NCI-H82 treated with DMSO at 0.1 percent for 48 hours (cell line): ENCODE data around the gene MAD1L1.

Experiments used
- DNase-seq: peaks from one replicate; lab custom pipeline; 2025; ENCODE audit not compliant: unreplicated experiment; lab: John Stamatoyannopoulos, UW

MAD1L1 gene

DNA sequence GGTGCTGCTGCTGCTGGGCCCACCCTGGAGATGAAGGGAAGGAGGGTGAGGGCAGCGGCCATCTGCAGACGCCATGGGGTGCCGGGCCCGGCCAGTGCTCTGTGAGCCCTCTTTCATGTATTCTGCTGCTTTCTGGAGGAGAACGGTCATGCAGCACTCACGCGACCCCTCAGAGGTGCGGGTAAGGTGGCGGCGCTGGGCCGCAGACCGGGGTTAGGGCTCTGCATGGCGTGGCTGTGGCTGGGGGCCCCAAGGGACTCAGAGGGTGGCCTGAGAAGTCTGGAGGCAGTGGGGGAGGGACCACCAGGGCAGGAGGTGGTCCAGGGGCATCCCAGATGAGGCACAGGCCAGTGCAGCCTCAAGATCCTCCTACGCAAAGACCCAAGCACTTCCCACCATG, 287.2 kb downstream of the MAD1L1 start:
- no peak for DNase-seq

DNA sequence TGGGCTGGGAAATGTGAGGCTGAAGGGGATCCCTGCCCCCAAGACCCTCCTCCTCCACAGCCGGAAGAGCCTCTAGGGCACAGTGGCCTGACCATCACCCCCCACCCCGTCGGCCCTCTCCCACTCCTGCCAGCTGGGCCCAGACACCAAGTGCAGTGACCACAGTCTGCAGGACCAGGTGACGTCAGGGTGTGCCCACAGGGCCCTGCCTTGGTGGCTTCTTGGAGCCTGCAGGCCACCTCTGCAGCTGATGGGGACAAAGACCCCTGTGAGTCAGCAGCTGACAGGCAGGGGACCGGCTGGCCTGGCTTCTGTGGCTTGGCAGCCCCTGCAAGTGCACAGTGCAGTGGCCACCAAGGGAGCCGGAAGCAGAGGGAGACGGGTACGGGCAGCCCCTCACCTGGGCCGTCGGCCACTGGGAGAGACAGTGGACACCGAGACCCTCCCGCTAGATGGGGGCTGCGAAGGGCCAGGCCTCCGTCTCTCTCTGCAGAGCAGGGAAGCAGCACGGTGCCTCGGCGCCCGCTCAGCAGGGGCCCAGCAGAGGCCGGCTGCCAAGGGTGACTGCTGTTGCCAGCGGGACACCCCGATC, 288.0 kb downstream of the MAD1L1 start:
- no peak for DNase-seq

DNA sequence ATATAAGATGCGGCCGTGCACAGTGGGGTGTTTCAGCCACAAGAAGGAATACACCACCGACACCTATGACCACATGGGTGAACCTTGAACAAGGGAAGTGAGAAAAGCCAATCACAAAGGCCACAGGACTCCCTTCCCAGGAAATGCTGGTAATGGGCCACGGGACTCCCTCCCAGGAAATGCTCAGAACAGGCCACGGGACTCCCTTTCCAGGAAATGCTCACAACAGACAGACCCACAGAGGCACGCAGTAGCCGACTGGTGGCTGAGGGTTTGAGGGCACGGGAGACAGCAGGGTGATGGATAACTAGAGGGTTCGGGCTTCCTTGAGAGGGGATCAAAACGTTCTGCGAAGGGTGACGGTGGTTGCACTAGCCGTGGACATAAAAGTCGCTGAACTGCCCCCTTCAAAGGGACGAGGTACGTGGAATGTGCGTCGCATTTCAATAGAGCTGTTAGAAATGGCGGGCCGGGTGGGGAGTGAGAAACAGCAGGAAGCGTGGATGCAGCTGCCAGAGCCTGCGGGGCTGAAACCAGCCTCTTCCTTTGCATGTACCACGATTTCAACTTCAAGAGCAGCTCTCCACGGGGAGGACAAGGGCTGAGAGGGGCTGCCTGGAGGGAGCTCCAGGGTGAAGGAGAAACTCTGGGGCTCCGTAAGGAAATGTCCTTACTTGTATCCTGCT, 288.7 kb downstream of the MAD1L1 start:
- DNase-seq: no peak

DNA sequence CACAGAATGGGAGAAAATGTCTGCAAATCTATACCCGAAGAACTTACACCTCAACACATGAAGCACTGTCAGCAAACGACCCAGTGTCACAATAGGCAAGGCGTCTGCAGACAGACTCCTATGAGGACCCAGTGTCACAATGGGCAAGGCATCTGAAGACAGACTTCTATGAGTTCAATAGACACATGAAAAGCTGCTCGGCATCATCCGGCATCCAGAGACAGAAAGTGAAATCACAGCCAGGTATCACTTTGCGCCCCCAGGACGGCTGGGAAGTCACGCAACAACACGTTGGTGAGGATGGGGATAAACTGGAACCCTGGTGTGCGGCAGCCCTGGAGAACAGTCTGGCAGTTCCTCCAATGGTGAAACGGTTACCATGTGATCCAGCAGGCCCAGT, 289.4 kb downstream of the MAD1L1 start:
- DNase-seq: no peak

DNA sequence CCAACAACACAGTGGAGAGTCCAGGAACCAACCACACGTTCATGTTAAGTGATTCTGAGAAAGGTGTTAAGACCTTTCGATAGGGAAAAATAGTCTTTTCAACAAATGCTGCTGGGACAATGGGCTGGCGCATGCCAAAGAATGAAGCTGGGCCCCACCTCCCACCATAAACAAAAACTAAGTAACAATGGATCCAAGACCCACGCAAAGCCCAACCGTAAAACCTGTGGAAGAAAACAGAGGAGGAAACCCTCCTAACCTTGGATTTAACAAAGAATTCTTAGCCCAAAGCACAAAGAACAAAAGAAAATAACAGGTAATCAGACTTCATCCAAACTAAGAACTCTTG, 289.8 kb downstream of the MAD1L1 start:
- DNase-seq: no peak

DNA sequence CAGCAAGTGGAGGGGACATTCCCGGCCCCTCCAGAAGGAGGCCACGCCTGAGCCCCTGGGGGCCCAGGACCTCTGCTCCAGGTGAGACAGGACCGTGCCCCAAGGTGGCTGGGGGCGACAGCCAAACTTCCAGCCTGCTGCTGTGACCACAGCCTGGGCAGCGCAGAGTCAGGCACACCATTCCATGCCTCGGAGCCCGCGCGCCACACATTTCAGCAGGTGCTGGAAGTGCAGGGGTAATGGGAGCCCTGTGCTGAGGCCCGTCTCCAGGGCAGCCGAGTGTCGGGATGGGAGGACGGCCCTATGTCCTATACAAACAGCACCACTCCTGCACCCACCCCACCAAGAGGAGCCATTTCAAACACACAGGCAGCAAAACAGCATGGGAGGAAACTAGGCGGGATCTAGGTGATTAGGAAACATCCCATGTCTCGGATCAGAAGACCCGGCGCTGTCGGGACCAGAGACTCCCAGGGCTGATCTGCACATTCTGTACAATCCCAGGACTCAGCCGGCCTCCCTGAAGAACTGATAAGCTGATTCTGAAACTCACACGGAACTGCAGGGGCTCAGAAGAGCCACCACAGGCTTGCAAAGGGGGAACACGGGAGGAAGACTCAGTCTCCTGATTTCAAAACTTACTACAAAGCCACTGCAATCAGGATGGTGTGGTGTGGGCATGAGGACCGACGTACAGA, 290.4 kb downstream of the MAD1L1 start:
- DNase-seq: no peak

DNA sequence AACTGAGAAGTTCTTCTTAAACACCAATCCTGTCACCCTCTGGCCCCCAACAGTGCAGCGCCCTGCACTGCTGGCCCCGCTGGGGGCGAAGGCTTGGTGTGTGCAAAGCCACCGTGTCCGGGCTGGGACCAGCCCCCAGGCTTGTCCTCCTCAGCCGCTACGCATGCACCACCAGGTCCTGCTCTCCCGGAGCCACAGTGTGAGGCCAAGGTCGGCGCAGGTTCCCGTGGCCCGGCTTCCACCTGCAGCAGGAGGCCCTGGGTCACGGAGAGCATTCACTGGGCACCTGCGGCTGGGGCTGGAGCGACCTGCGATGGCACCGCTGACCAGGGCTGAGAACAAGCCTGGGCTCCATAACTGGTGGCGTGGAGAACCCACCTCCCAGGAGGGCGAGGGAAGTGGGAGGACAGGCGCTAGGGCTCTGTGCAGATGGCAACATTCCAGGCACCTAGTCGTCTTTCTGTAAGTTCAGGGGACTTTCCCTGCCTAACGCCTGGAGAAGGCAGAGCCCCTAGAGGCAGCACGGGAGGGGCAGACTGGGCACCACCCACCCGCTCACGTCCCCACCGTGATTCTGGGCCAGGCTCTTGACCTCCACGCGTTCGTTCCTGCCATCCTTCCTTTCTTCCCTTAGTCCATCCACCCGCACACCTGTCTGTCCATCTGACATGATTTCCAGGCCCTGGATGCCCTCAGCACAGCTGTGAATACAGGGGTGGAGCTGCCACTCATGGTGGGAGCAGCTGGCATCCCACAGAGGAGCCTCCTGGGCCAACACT, 291.1 kb downstream of the MAD1L1 start:
- no peak for DNase-seq

DNA sequence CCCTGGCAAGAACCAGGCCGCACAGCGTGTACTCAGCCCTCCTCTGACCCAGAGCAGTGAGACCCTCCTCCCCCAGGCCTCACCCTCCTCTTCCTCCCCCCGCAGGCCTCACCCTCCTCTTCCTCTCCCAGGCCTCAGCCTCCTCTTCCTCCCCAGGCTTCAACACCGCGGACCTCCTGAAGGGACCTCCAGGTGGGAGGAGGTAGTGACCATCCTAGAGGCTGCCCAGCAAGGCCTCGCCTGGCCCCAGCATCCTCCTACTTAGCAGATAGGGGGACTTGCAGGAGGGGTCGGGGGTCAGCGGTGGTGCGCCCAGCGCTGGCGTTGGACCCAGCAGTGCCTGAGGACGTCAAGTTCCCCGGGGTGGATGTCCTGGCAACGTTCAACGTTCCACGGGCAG, 291.9 kb downstream of the MAD1L1 start:
- no peak for DNase-seq

DNA sequence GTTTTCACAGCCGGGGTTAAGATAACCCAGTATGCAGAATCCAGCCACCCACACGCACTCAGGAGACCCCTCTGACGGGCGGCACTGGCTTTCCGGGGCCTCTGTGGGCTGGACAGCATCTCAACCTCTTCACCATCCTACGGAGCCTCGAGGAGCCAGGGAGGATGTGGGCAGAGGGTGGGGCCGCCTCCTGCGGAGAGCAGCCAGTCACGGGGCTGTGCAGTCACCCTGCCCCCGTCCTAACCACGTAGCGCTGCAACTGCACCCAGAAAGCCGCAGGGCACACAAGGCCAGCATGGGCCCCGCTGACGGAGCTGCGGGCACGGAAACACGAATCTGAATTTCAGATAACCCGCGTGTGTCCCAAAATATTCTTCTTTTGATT, 292.4 kb downstream of the MAD1L1 start:
- DNase-seq: no peak

DNA sequence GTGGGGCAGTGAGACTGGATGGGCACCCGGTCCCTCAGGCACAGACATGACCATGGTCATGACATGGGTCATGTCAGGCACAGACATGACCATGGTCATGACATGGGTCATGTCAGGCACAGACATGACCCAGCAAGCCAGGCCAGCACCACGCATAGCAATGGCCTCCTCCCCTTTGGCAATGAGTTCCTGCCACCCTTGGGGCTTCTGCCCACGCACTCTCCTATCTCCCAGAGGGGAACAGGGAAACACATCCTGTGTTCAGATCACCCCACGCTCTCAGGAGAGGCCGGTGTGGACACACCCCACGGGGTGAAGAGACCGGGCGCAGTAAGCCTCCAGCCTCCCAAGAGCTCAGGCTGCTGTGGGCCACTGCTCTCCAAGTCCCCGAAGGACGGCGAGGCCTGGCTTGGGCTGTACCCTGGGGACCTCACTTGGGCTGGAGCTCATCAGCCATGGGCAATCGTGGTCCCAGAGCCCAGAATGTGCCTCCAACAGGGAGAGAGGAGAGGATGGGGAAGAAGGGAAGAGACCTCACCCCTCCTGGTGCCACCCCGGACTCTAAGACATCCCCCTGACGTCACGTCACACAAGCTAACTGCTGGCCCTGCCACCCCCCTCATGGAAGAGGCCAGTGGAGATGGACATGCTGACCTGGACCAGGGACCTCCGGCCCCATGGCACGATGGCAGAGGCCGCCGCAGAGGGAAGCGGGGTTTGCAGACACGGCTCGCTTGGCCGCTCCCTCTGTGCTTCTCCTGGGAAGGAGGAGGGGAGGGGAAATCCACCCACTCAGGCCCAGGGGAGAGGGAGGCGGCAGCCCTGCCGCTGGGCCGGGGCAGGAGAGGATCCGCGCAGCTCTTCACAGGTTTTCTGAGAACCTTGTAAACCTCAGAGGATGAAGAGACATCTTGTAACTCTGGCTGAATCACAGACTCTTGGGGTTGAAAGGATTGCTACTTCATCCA, 293.0 kb downstream of the MAD1L1 start:
- DNase-seq: no peak

DNA sequence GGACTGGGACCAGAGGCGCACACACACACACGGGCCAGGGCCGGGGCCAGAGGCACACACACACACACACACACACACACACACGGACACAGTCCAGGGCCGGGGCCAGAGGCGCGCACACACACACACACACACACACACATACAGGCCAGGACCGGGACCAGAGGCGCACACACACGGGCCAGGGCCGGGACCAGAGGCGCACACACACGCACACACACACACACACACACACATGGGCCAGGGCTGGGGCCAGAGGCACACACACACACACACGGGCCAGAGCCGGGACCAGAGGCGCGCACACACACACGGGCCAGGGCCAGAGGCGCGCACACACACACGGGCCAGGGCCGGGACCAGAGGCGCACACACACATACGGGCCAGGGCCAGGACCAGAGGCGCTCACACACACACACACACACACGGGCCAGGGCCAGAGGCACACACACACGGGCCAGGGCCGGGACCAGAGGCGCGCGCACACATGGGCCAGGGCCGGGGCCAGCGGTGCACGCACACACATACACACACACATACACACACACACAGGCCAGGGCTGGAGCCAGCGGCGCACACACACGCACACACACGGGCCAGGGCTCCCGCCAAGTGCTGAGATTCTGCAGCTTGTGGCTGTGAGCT, 293.8 kb downstream of the MAD1L1 start:
- DNase-seq: no peak

DNA sequence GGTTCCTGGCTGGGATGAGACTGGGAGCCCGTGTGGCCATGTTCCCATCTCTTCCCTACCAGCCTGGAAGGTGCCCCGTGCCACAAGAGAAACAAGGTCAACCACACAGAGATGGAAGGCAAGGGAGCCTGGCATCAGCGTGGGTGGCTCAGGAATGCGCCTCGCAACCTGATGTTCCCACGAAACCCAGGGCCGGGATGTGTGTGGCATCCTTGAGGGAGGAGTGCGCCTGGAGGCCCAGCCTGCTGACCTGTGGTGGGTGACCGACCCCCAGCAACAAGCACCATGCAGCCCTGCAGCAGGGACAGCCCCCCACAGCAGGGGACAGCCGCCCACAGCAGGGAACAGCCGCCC, 295.5 kb downstream of the MAD1L1 start:
- DNase-seq: no peak

DNA sequence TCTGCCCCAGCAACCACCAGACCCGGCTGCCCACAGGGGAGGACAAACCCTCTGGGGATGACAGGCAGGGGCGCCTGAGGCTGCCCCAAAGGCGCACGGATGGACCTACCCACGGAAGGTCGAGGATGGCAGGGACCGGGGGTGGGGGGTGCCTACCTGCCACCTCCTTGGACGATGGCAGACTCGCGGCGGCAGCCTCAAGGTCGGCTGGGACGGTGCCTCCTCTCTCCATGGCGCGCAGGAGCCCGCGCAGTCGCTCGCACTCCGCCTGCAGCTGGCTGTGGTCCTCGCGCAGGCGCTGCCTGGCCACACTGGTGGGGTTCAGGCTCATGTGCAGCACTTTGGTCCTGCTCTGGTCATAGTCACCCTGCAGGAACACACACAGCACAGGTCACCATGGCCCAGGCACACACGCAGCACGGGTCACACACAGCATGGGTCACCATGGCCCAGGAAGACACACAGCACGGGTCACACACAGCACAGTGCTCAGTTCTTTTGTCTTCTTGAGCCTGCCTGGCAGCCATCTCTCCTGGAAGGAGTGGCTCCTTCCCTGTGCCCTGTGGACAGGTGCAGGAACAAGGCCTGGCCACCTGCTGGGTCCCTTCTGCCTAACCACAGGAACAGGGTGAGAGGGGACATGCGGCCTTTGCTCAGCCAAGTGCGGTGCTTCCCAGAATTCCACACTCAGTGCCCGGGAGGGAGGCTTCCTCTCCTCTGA, 296.1 kb downstream of the MAD1L1 start:
- no peak for DNase-seq

DNA sequence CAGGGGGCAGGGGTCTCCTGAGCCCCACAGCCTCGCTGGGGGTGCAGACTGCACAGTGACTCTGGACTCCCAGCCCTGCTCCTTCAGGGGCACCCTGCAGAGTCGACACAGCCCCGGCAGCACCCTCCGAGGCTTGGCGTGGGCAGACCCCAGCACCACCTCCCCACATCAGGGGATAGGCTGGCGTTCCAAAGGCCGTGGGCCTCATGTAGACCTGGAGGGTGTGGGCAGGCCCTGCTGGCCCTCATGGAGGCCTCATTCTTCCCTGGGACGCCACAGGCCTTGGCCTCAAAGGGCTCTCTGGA, 296.8 kb downstream of the MAD1L1 start:
- DNase-seq: no peak

DNA sequence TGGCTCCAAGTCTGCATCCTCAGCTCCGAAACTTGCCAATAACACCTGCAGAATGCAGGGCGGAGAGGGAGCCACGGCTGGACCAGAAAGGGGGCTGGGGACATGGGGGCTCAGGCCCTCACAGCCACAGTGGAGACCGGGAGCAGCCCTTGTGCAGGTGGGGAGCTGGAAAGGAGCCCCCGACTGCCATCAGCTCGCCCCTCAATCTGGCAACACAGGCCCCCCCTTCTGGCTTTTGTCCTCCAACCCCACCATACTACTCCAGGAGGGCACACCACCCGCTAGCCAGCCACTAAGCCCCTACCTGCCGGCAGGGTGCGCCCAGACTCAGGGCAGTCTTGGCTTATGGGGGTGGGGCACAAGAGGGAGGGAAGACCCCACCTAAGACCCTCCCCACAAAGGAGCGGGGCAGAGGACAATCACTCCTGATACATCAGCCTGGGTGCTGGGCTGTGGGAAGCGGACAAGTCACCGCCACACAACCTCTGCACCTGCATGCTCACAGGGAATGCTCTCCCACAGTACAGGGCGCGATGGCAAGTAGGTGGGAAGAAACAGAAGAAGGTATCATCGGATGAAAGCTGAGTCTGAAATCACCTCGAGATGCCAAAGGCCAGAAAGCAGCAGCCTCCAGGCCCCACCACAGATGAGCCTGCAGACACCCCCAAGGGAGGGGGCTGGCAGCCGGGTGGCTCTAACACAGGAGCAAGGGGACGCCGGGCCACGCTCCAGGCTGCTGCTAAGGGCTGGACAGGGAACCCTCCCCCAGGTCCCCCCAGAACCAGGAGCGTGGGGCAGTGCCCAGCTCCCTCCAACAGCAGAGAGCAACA, 297.4 kb downstream of the MAD1L1 start:
- no peak for DNase-seq

DNA sequence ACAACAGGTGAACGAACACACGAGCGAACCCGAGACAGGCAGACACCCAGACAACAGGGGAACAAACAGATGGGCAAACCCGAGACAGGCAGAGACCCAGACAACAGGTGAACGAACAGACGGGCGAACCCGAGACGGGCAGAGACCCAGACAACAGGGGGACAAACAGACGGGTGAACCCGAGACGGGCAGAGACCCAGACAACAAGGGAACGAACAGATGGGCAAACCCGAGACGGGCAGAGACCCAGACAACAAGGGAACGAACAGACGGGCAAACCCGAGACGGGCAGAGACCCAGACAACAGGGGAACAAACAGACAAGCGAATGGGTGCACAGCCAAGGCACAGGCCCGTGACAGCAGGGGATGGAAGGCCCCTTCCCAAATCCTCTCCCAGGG, 298.0 kb downstream of the MAD1L1 start:
- no peak for DNase-seq

DNA sequence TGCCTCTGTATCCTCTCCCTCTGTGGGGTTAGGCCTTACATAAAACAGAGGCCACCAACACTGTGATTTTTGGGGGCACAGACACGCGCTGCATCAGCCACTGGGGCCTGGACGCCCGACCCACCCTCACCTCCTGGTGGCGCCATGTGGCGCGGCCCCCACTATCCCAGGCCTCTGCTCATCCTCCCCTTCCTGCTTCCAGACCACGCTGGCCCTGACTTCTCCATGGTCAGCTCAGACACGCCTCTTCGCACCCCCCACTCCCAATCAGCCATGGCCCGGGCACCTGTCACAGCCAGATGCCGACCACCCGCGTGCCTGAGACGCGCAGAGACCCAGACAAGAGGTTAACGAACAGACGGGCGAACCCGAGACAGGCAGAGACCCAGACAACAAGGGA, 298.7 kb downstream of the MAD1L1 start:
- DNase-seq: no peak

DNA sequence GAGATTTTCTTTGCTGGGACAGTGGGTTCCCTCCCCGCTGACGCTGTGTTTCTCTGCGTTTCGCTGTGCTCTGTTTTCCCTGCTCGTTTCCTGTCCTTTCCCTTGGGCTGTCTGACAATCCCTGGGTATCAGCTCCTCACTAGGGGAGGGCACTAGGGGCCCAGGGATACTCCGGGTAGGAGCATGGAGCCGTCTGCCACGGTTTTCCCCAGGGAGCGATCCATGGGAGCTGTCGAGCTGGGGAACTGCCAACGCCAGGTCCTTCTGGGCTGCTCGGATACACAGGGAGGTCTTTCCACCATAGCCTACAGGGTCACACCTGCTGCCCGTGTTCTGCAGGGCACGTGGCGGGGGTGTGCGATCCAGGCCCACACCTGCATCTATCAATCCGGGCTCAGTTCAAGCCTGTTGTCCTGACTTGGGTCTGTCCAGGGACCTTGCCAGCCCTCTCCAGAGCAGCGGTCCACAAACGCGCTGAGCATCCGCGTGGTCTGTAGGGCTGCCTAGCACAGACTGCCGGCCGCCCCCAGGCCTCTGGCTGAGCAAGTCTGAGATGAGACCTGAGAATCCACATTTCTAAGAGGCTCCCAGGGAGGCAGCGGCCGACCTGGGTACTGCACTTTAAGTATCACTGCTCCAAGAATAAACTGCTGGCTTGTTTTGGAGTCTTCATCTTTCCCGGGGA, 299.5 kb downstream of the MAD1L1 start:
- DNase-seq: no peak

DNA sequence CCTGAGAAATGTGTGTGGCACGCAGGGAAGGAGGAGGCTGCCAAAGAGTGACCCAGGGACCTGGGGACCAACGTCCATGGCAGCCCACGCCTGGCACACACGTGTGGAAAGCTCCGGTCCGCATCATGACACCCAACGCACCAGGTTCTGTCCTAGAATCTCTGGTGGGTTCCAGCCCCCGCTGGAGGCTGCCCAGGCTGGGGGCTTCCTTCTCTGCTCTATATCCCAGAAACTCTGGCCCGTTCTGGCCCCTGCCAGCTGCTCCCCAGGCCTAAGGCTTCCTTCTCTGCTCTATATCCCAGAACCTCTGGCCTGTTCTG, 300.8 kb downstream of the MAD1L1 start:
- no peak for DNase-seq
